Neural crest cell (in vitro differentiated cells): ENCODE results near the gene TFIP11. TPM values are rescaled to one million over a fixed set of nuclear protein-coding genes. Genes with fewer than 3 reads are reported as not detected.

Source experiments
- DNase-seq: peaks from one replicate; pipeline ENCODE4 v3.0.0; 2021; ENCODE audit warnings: low read depth, mixed read lengths, low spot score
- H3K27ac Mint-ChIP-seq: one replicate; pipeline ENCODE4 v1.8.0; 2021; ENCODE audit warnings: mild to moderate bottlenecking, mixed read lengths; ENCODE audit not compliant: unreplicated experiment
- H3K27me3 Mint-ChIP-seq: 2 replicates; pipeline ENCODE4 v1.8.0; 2021; ENCODE audit warnings: low read depth, mild to moderate bottlenecking, mixed read lengths
- H3K36me3 Mint-ChIP-seq: 2 replicates; pipeline ENCODE4 v1.8.0; 2021; ENCODE audit warnings: low read depth, mild to moderate bottlenecking, mixed read lengths
- H3K4me1 Mint-ChIP-seq: 2 replicates; pipeline ENCODE4 v1.8.0; 2021; ENCODE audit warnings: mixed read lengths
- H3K4me3 Mint-ChIP-seq: one replicate; pipeline ENCODE4 v1.8.0; 2021; ENCODE audit warnings: mild to moderate bottlenecking, mixed read lengths
- H3K9me3 Mint-ChIP-seq: 2 replicates; pipeline ENCODE4 v1.8.0; 2021; ENCODE audit warnings: mixed read lengths
- CTCF ChIP-seq: fragments of 200-600 bp; sonication (generic); conservative IDR thresholded peaks from 2 replicates; pipeline ENCODE4 v1.5.0; 2021; ENCODE audit warnings: antibody characterized with exemption, mild to moderate bottlenecking
- total RNA-seq: library from RNA; stranded (reverse); gene quantifications from 2 replicates; pipeline ENCODE4 v1.2.1, GENCODE V29; 2021

TFIP11 gene
- total RNA-seq, 1 donor from 2014 or later: 33.6 TPM

GRCh38 chr22:26474682-26475081, 37.6 kb downstream of the TFIP11 start:
- no peaks in the 10 kb centered on the region for H3K27me3 Mint-ChIP-seq
- no peak for DNase-seq
- H3K4me1 Mint-ChIP-seq: peaks cover 15% of the 10 kb centered on the region
- TF ChIP-seq CTCF: no peak
- H3K4me3 Mint-ChIP-seq: no peak overlapping the region
- H3K27ac Mint-ChIP-seq: no peak overlapping the region
- H3K9me3 Mint-ChIP-seq: no peaks in the 10 kb centered on the region
- H3K36me3 Mint-ChIP-seq: no peaks in the 10 kb centered on the region

GRCh38 chr22:26471522-26471921, 40.8 kb downstream of the TFIP11 start:
- Mint-ChIP-seq H3K4me3 (no peak overlapping the region), H3K27ac (no peak overlapping the region), H3K9me3 (no peaks in the 10 kb centered on the region), H3K4me1 (no peaks in the 10 kb centered on the region), H3K27me3 (no peaks in the 10 kb centered on the region), H3K36me3 (no peaks in the 10 kb centered on the region)
- DNase-seq: no peak
- no peak for TF ChIP-seq CTCF

GRCh38 chr22:26470807-26471206, 41.5 kb downstream of the TFIP11 start:
- H3K4me3 Mint-ChIP-seq: no peak overlapping the region
- H3K4me1 Mint-ChIP-seq: no peaks in the 10 kb centered on the region
- H3K27me3 Mint-ChIP-seq: no peaks in the 10 kb centered on the region
- H3K9me3 Mint-ChIP-seq: no peaks in the 10 kb centered on the region
- H3K36me3 Mint-ChIP-seq: peaks cover under 1% of the 10 kb centered on the region
- TF ChIP-seq CTCF: no peak
- DNase-seq: no peak
- H3K27ac Mint-ChIP-seq: no peak overlapping the region

GRCh38 chr22:26466196-26466595, 46.1 kb downstream of the TFIP11 start:
- no peak for DNase-seq
- no peak for TF ChIP-seq CTCF
- H3K36me3 Mint-ChIP-seq: peaks cover 7% of the 10 kb centered on the region
- H3K27me3 Mint-ChIP-seq: no peaks in the 10 kb centered on the region
- peaks cover 18% of the 10 kb centered on the region for H3K4me1 Mint-ChIP-seq
- no peak overlapping the region for H3K4me3 Mint-ChIP-seq
- H3K9me3 Mint-ChIP-seq: no peaks in the 10 kb centered on the region
- H3K27ac Mint-ChIP-seq: no peak overlapping the region

- peaks cover 21% of the 10 kb centered on the region for H3K4me1 Mint-ChIP-seq
- peaks cover 7% of the 10 kb centered on the region for H3K36me3 Mint-ChIP-seq
- no peaks in the 10 kb centered on the region for H3K9me3 Mint-ChIP-seq
- no peak for DNase-seq
- H3K27me3 Mint-ChIP-seq: no peaks in the 10 kb centered on the region
- no peak overlapping the region for H3K4me3 Mint-ChIP-seq
- H3K27ac Mint-ChIP-seq: no peak overlapping the region
- TF ChIP-seq CTCF: no peak
Observed at GRCh38 chr22:26464312-26464711, 48.0 kb downstream of the TFIP11 start.

- no peak for TF ChIP-seq CTCF
- H3K36me3 Mint-ChIP-seq: peaks cover 7% of the 10 kb centered on the region
- H3K9me3 Mint-ChIP-seq: no peaks in the 10 kb centered on the region
- no peaks in the 10 kb centered on the region for H3K27me3 Mint-ChIP-seq
- no peak for DNase-seq
- peaks cover 21% of the 10 kb centered on the region for H3K4me1 Mint-ChIP-seq
- peak overlapping the region; percentile 96 for H3K27ac Mint-ChIP-seq
- H3K4me3 Mint-ChIP-seq: no peak overlapping the region
Observed at GRCh38 chr22:26463688-26464087, 48.6 kb downstream of the TFIP11 start.
